ENCODE results near the gene ATP6V1C2.

The ATP6V1C2 gene

GRCh38 chr2:10764896-10765295, 43.5 kb downstream of the ATP6V1C2 start:
- no peak for DNase-seq (ENCODE audit: extremely low spot score, insufficient read length, low read depth)
- no peak for FAIRE-seq

- FAIRE-seq = no peak
- no peak for DNase-seq (ENCODE audit: extremely low spot score, insufficient read length, low read depth)
These were observed 44.0 kb downstream of the ATP6V1C2 start for GRCh38 chr2:10765461-10765860.

DNA sequence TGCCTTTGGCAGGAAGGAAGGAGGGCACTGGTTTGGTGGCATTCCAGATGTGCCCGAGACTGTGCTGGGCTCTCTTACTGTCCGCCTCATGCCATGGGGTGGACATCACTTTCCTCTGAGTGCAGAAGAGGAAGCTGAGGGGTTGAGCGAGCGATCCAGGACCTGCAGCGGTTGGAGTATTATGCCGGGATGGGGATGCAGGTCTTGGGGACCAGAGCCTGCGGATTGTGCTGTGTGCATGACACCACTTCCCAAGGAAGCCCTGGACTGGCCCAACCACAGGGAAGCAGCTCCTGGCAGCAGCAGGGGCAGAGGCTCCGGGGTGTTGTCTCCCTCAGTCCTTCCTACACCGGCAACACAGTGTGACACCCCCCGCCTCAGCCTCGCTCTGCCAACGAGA, 44.5 kb downstream of the ATP6V1C2 start:
- FAIRE-seq (no peak), DNase-seq (ENCODE audit: extremely low spot score, insufficient read length, low read depth) (no peak)

GRCh38 chr2:10768063-10768507, 46.7 kb downstream of the ATP6V1C2 start:
- no peak for FAIRE-seq
- DNase-seq (ENCODE audit: extremely low spot score, insufficient read length, low read depth) = no peak

- no peak for DNase-seq (ENCODE audit: extremely low spot score, insufficient read length, low read depth)
- no peak for FAIRE-seq
These were observed 49.7 kb downstream of the ATP6V1C2 start for GRCh38 chr2:10770956-10771750.

- DNase-seq (ENCODE audit: extremely low spot score, insufficient read length, low read depth) = no peak
- no peak for FAIRE-seq
These were observed 50.4 kb downstream of the ATP6V1C2 start for GRCh38 chr2:10771786-10772185.

DNA sequence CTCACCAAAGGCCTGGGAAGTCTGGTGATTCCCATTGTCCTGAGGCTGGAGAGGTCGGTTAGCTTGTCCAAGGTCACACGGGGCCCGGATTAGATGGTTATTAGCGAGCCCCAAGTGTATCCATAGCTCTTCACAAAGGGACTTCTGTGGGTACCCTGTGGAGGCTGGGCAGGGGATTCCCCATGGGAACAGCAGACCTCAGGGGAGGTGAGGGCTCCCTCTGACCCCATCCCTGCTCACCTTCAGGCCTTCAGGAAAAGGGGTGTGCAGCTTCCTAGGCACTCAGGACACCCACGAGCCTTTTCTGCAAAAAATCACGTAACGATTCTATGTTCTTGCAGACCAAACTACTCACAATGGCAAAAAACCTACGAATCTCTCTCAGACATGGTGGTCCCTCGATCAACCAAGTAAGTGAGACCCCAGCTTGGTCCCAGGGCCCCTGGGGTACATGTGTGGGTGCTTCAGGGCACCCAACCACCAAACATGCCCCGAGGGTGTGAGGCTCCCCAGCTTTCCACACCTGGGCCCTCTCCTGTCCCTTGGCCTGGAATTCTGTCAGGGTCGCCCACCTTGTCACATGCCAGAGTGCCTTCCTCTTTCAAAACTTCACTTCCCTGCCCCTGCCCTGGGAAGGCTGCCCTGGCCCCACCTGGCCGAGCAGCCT, 50.9 kb downstream of the ATP6V1C2 start:
- FAIRE-seq (no peak), DNase-seq (ENCODE audit: extremely low spot score, insufficient read length, low read depth) (no peak)

- FAIRE-seq (no peak), DNase-seq (ENCODE audit: extremely low spot score, insufficient read length, low read depth) (no peak)
These were observed 51.4 kb downstream of the ATP6V1C2 start for GRCh38 chr2:10772868-10773215.

DNA sequence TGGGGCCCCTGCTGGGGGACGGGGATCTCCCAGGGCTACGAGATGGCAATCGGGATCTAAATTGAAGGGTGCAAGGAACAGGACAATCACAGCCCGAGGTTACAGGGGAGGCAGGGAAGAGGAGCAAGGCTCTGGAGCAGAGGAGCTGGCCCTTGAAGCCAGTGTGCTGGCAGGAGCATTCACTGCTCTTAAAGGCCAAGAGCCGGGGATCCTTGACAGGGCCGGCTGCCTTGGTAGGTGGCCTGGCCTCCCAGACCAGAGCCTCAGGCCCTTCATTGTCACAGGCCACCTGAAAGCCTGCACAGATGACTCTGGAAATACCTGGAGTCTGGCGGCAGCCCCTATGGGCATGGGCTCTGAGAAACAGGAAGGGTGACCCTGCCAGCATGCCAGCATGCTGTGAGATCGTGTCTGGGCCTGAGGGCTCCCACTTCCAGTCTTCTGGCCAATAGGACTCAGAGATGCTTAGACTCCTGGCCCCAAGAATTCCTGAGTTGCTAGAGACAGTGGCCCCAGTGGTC, 52.5 kb downstream of the ATP6V1C2 start:
- FAIRE-seq (no peak), DNase-seq (ENCODE audit: extremely low spot score, insufficient read length, low read depth) (no peak)

- FAIRE-seq (no peak), DNase-seq (ENCODE audit: extremely low spot score, insufficient read length, low read depth) (no peak)
These were observed 53.0 kb downstream of the ATP6V1C2 start for GRCh38 chr2:10774394-10774793.

DNA sequence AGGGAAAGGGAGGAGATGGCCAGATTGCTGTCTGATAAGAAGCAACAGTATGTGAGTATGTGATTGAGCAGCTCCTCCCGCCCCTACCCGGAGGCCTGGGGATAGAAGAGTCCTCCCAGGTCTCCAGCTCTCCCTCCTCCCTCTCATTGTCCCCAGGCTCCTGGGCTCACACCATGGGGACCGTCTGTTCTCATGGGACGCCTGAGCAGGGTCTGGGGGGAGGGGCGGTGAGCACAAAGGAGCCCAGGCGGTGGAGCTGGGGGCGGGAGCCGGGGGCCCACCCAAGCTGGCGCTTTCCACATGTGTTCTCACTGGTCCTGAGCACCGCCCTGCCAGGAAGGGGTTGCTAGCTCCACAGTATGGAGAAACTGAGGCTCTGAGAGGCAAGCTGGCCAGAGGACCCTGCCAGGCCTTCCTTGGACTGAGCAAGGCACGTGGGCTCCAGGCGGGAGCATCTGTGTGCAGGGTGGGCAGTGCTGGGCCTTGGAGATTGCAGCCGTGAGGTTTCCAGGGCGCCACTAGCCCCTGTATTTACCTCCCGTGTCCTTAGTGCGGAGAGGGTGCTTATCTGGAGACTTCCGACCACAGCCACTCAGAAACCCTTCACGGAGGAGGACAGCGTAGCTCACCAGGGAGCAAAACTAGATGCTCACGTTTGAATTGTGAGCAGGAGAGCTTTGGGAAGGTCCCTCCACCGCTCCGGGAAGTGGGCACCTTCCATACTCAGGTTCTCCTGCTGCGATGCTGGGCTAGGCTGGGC, 53.8 kb downstream of the ATP6V1C2 start:
- FAIRE-seq = no peak
- no peak for DNase-seq (ENCODE audit: extremely low spot score, insufficient read length, low read depth)

DNA sequence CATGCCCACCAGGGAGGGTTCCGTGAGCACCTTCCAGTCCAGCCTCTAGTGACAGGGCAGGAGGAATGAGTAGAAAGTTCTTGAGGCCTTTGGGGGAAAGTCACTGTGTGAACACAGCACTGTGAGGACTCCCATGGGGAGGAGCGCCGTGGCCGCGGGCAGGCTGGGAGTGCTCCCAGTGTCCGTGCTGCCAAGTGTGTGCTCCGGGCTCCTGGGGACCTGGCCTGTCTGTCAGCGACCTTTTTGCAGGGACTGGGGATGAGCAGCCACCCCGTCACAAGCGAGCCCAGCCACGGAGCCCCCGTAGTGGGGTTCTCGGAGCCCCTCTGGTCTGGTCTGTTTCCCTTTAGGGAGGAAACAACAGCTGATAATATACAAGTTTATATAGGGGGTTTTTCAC, 54.4 kb downstream of the ATP6V1C2 start:
- no peak for FAIRE-seq
- DNase-seq (ENCODE audit: extremely low spot score, insufficient read length, low read depth) = no peak

DNA sequence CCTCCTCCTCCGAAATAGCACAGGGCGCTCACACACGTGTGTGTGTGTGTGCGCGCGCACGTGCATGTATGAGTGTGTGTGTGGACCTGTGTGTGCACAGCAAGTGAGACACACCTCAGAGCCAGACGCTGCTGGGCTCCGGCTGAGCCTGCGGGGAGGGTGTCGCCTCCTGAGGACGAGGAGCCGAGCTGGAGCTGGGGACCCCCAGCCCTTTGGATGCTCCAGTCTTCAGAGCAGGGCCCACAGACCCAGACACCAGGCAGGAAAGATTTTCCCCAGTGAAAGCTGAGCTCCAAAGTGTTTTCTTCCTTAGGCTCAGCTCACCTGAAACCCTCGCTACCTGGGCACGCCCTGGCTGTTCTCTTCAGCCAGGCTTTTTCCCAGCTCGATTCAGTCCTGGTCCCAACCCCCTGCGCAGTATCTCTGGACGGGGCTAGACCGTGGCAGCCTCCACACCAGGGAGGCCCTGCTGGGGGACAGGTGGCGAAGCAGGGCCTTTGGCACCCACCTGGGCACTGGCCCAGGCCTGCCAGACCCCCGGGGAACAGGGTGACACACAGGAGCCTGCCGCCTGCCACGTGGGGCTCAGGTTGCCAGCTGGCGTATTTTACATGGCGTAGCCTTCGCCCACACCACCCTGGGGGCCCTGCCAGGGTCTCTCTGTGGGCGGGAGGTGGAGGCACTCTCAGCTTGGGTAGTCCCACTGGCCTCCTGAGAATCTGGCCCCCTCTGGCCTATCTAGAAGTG, 55.0 kb downstream of the ATP6V1C2 start:
- FAIRE-seq (no peak), DNase-seq (ENCODE audit: extremely low spot score, insufficient read length, low read depth) (no peak)

DNA sequence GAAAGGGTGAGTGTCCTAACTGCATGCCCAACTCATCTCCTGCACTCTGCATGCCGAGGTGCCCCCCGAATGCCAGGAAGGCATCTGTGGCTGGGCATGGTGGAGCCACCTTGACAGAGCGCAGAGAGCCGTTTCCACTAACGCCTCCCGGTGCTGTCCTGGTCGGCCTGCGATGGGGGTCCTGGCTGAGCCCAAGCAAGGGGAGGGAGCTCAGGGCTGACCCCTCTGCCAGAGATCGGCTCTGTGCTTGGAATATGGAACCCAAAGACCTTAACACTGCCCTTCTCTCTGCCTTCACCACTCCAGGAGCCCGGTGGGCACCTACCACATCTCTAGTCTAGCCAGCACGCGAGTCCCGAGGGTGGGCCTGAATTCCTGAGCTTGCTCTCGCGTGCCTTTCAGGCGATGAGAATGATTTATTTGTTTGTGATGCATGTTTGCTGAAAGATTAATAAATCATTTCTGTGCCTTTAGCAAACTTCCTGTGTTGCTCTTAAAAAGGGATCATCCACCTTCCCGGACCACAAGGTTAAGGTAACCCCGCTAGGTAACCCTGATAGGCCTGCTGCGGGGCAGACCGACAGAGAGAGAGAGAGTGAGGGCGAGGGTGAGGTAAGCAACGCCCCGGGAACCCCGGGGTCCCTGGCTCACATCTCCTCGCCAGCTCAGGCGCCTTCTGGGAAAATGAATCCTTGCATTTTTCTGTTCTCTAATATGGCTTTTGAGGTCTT, 55.8 kb downstream of the ATP6V1C2 start:
- FAIRE-seq (no peak), DNase-seq (ENCODE audit: extremely low spot score, insufficient read length, low read depth) (no peak)

DNA sequence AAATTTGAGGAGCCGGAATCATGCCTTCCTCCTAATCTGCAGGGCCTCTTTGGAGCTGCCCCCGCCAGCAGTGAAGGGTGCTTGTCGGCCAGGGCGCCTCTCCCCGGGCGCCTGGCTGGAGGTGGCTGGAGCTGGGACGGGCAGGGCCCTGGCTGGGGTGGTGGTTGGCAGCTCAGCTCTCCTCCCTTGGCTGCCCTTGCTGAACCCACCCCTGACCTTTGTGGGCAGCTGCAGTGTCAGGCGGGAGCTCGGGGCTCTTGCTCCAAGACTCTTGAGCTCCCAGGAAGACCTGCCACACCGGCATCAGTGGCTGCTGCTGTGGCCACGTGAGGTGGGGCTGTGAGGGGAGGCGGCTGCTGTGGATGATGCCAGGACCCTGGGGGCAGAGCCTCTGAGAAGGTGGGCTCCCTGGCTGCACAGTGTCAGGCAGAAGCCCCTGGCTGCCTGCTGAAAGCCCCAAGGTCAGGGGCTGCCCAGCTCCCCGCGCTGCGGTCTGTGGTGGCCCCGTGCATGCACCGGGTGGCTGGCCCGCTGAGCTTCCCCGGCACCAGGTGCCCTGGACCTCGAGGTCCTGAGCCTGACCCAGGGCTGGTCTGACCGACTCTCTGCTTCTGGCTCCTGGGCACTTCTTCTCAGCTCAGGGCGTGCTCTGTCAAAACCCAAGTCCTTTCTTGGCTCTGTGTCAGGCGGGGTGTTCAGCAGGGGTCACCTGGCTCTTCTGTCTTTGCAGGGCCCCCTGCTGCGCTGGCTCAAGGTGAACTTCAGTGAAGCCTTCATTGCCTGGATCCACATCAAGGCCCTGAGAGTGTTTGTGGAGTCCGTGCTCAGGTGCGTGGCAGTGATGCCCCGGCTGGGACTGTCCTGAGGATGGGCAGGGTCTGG, 56.7 kb downstream of the ATP6V1C2 start:
- FAIRE-seq = no peak
- no peak for DNase-seq (ENCODE audit: extremely low spot score, insufficient read length, low read depth)

DNA sequence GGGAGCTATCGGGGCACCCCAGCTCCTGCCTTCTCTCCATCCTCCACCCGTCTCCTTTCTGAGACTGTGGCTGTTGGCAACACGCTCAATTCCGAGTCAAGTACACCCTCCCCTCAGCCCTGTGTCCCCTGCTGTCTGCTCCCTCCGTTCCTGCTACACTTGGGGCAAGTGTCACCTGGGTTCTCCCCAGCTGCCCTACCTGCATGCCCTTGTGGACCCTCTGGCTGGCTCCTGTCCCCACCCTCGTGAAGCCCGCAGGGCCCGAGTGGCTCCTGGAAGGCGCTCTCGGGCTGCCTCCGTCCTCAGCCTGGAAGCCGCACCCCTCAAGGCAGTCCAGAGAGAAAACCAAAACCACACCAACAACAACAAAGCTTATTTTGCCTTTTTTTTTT, 57.3 kb downstream of the ATP6V1C2 start:
- DNase-seq (ENCODE audit: extremely low spot score, insufficient read length, low read depth) (no peak), FAIRE-seq (no peak)

DNA sequence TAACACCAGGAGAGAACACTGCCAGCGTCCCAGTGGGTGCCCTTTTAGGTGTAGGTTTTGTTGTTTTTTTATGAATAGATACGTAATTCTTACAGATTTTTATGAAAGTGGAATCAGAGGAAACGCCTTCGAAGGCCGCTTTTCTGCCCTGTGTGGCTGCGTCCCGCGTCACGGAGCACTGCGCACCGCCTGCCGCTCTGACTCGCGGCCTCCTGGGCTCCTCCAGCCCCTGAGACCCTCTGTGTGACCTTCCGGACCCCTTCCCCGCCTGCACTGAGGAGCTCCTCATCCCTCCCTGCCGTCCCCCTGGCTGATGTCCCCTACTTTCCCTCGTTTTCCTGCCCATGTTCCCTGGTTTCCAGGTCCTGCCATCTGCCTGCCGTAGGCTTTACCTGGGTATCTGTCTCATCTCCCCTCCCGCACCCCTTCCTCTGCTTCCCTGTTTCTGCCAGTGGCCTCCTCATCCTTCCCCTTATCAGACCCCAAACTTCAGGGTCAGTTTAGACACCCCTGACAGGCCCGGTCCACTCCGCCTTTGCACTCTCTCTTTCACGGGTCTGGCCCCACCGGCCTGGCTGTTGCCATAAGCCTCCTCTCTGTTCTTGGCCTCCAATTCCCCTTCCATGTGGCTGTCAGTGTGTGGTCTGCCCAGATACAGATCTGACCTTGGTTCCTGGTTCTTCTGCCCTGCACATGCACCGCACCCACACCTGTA, 58.5 kb downstream of the ATP6V1C2 start:
- DNase-seq (ENCODE audit: extremely low spot score, insufficient read length, low read depth) = no peak
- no peak for FAIRE-seq

DNA sequence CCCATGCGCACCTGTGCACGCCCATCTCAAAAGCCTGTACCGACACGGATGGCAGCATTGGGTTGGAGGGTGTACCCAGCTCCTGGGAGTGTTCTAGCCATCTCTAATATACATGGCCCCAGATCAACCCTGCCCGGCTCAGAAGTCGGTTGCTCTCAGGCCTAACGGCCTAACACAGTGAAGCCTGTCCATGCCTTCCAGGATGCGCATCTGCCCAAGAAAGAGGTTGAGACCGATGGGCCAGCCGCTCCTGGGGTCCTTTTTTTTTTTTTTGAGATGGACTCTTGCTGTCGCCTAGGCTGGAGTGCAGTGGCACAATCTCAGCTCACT, 59.0 kb downstream of the ATP6V1C2 start:
- FAIRE-seq = no peak
- DNase-seq (ENCODE audit: extremely low spot score, insufficient read length, low read depth) = no peak
